GM12878 (cell line): ENCODE measurements around the gene GABBR2. TPM values are rescaled to one million over a fixed set of nuclear protein-coding genes. Genes with fewer than 3 reads are reported as not detected.

ENCODE experiments used
- ATAC-seq: fragments of 200-7000 bp; cut with Tn5 transposase; 3 replicates; pipeline ENCODE4 v1.9.1; 2020; ENCODE audit warnings: mild to moderate bottlenecking, moderate library complexity
- BruUV-seq: library from RNA; stranded (reverse); fragments of 400-500 nt; replicated peaks from 2 replicates; lab custom pipeline; 2021; lab: Mats Ljungman, UMichigan
- CTCF ChIA-PET: fragments of 300-600 bp; sonication (Branson Sonifier 250); formaldehyde crosslinking; extraction: SDS; loops from one replicate; lab custom pipeline; 2021; ENCODE audit warnings: inconsistent platforms; lab: Yijun Ruan, JAX
- POLR2A ChIA-PET: fragments of 350-600 bp; formaldehyde crosslinking; extraction: SDS; loops from one replicate; lab custom pipeline; 2021; ENCODE audit warnings: inconsistent platforms; lab: Charles Lee
- RAD21 ChIA-PET: fragments of 300-600 bp; sonication (Branson Sonifier 250); formaldehyde crosslinking; loops from one replicate; lab custom pipeline; 2023; ENCODE audit warnings: antibody characterized with exemption; ENCODE audit not compliant: unreplicated experiment; lab: Charles Lee
- SMC1A ChIA-PET: fragments of 300-600 bp; sonication (Branson Sonifier 250); formaldehyde crosslinking; loops from one replicate; lab custom pipeline; 2023; ENCODE audit not compliant: unreplicated experiment, uncharacterized antibody; lab: Charles Lee
- DNase-seq: peaks from one replicate; pipeline ENCODE4 v3.0.0-alpha.2; 2011; ENCODE audit warnings: low read depth, low spot score
- FAIRE-seq: peaks from 3 replicates; lab custom pipeline; 2011; peaks lifted over from hg19 to GRCh38; lab: Jason Lieb, UNC
- H2AFZ ChIP-seq: 2 replicates; pipeline ENCODE4 v1.6.0; 2011; ENCODE audit warnings: low read depth, low read length, control low read depth; ENCODE audit not compliant: control insufficient read depth
- H3K27ac ChIP-seq: 2 replicates; pipeline ENCODE4 v1.5.1; 2011; ENCODE audit warnings: control low read depth; ENCODE audit not compliant: control insufficient read depth, insufficient read depth
- H3K27me3 ChIP-seq, 2 experiments: replicated peaks in 1 of 2; 2 replicates each; pipeline versions ENCODE4 v1.6.0 to v1.6.1; 2011; ENCODE audit warnings: low read length in 1 of 2; ENCODE audit not compliant: control insufficient read depth in 2 of 2, insufficient read depth in 2 of 2
- H3K36me3 ChIP-seq, 2 experiments: 2 replicates each; pipeline ENCODE4 v1.5.1; 2011; ENCODE audit warnings: low read length in 1 of 2; ENCODE audit not compliant: control insufficient read depth in 2 of 2, insufficient read depth in 2 of 2
- H3K4me1 ChIP-seq: 2 replicates; pipeline ENCODE4 v1.6.1; 2011; ENCODE audit warnings: mild to moderate bottlenecking, low read length, moderate library complexity, mixed read lengths; ENCODE audit not compliant: control insufficient read depth, insufficient read depth
- H3K4me2 ChIP-seq: 2 replicates; pipeline ENCODE4 v1.6.0; 2011; ENCODE audit warnings: control low read depth; ENCODE audit not compliant: control insufficient read depth, insufficient read depth
- H3K4me3 ChIP-seq: fragments of 200-600 bp; sonication (generic); 2 replicates; pipeline ENCODE4 v1.5.1; 2016
- H3K79me2 ChIP-seq: 2 replicates; pipeline ENCODE4 v1.6.0; 2011; ENCODE audit warnings: low read length; ENCODE audit not compliant: control insufficient read depth, insufficient read depth
- H3K9ac ChIP-seq: 2 replicates; pipeline ENCODE4 v1.8.0; 2011; ENCODE audit warnings: low read length, control low read depth, mixed read lengths; ENCODE audit not compliant: control insufficient read depth, insufficient read depth
- H3K9me3 ChIP-seq: replicated peaks from 3 replicates; pipeline ENCODE4 v1.5.1; 2011; ENCODE audit warnings: mild to moderate bottlenecking, low read length; ENCODE audit not compliant: control insufficient read depth, insufficient read depth
- H4K20me1 ChIP-seq: 2 replicates; pipeline ENCODE4 v1.6.0; 2011; ENCODE audit not compliant: control insufficient read depth, insufficient read depth
- WGBS: methylation state at CpG from one replicate; pipeline ENCODE4 v1.1.6; 2016; ENCODE audit warnings: low lambda C conversion rate; ENCODE audit not compliant: insufficient replicate concordance, insufficient coverage; ENCODE audit errors: missing lambda C conversion rate; 5-methylcytosine and 5-hydroxymethylcytosine counted together
- in situ Hi-C: fragments of 300-500 bp; cut with MboI; formaldehyde crosslinking; loops from 9 replicates; pipeline ENCODE4 v1.14.3; 2018; ENCODE audit warnings: mixed read lengths
- intact Hi-C: fragments of 100-400 bp; cut with micrococcal nuclease; formaldehyde crosslinking; loops from one replicate; pipeline ENCODE4 v1.14.2; 2022; ENCODE audit not compliant: unreplicated experiment
- polyA plus RNA-seq, 11 experiments: library from polyadenylated mRNA; depleted of rRNA in 4 of 11; unstranded in 6 of 11; stranded (reverse) in 5 of 11; fragments of >200 nt; fragmentation: Nextera tagmentation in 4 of 11; fragmentation: Illumina TruSeq in 1 of 11; extraction: Ambion mirVana in 4 of 11; extraction: Trizol in 1 of 11; gene quantifications; 1 replicate in 1 of 11; 2 replicates in 10 of 11; pipeline versions ENCODE4 v1.2.1 to v1.2.3, GENCODE V29; 2011 to 2016; ENCODE audit warnings: inconsistent platforms in 2 of 11, missing spikeins in 2 of 11, low read depth in 1 of 11
- total RNA-seq, 4 experiments: library from RNA; depleted of rRNA in 3 of 4; stranded (reverse); fragments of >200 nt in 3 of 4; fragmentation: Illumina TruSeq in 1 of 4; extraction: Trizol in 1 of 4; gene quantifications; 2 replicates each; pipeline versions ENCODE4 v1.2.1 to v1.2.3, GENCODE V29; 2013 to 2021
- TF ChIP-seq, protein P1 (sequence below): IDR thresholded peaks from 2 replicates; pipeline ENCODE4 v1.6.1; 2011; ENCODE audit warnings: mild to moderate bottlenecking, low read depth, low read length, moderate library complexity; ENCODE audit not compliant: insufficient replicate concordance
- TF ChIP-seq, protein P2 (sequence below): IDR thresholded peaks from 2 replicates; pipeline ENCODE4 v1.6.1; 2012; ENCODE audit warnings: low read length, inconsistent platforms

Gene GABBR2
- total and polyA plus RNA-seq, 10 of the 15 experiments (the other 5 are each of a cell fraction or from before 2014, with no cell fraction given) = 0.02 to 2.2 (median 0.06) TPM; not detected in 2

DNA sequence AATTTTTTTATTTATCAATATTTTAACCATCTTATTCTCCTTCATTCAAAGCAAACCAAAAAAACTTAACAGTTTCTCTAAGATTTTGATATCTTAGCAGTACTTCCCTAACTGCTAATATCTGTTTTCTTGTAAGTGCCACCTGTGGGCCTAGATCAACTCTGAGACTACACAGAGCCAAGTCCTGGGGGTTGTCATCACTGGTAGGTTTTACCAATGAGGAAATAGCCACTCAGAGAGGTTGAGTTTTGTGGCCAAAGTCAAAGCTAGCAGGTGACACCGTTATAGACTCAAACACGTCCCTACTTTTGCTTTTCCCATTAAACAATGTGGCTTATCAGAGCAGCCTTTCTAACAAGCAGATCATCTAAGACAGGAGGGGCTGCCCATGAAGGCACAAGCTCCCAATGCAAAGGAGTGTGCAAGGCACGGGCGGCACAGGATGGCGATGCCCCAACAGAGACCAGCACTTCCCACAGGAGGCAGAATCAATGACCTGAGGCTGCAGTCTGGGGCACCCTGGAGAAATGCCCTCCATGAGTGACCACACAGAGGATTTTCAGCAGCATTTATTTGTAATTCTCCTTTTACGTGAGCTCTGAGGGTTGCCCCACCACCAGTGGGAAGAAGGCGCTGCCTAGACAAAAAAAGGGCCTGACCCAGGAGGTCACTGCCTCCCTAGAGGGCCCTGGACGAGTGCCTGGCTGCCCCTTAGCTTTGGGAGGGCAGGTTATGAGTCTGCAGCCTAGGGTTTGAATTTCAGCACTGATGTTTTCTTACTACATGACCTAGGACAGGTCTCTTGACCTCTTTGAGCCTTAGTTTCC is 460.7 kb downstream of the GABBR2 start (continued):
- TF ChIP-seq, protein P1, sequence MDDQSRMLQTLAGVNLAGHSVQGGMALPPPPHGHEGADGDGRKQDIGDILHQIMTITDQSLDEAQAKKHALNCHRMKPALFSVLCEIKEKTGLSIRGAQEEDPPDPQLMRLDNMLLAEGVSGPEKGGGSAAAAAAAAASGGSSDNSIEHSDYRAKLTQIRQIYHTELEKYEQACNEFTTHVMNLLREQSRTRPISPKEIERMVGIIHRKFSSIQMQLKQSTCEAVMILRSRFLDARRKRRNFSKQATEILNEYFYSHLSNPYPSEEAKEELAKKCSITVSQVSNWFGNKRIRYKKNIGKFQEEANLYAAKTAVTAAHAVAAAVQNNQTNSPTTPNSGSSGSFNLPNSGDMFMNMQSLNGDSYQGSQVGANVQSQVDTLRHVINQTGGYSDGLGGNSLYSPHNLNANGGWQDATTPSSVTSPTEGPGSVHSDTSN = no peak

DNA sequence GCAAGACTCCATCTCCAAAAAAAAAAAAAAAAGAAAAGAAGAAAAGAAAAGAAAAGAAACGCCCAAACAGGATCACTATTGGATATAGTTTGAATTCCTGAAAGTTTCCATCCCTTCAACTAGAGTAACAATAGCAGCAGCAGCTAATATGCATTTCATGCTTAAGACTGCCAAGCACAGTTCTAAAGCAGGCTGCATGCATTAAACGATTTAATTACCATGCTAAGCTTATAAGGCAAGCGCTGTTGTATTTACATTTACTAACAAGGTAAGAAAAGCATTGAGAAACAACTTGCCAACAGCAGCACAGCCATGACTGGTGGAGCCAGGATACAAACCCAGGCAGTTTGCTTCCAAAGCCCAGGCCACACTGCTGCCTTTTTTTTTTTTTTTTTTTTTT is 466.3 kb downstream of the GABBR2 start:
- TF ChIP-seq, protein P2, sequence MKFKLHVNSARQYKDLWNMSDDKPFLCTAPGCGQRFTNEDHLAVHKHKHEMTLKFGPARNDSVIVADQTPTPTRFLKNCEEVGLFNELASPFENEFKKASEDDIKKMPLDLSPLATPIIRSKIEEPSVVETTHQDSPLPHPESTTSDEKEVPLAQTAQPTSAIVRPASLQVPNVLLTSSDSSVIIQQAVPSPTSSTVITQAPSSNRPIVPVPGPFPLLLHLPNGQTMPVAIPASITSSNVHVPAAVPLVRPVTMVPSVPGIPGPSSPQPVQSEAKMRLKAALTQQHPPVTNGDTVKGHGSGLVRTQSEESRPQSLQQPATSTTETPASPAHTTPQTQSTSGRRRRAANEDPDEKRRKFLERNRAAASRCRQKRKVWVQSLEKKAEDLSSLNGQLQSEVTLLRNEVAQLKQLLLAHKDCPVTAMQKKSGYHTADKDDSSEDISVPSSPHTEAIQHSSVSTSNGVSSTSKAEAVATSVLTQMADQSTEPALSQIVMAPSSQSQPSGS = no peak
- TF ChIP-seq, all 136 proteins: peak for 0
- H3K9ac ChIP-seq = no peak overlapping the region
- ChIA-PET CTCF (interaction anchor here (0.9 to 1.0 kb wide), 2 partner anchors 10 to 168 kb away, joined by 3 read pairs; no protein-coding TSS in a partner anchor), POLR2A (no interaction called here), SMC1A (no interaction called here), RAD21 (no interaction called here)
- no peaks in the 10 kb centered on the region for H3K9me3 ChIP-seq
- WGBS = 63% methylated on average over 3 of the region's 3 CpGs
- H3K79me2 ChIP-seq = no peaks in the 10 kb centered on the region
- no peak for ATAC-seq
- no peaks in the 10 kb centered on the region for H3K36me3 ChIP-seq
- no peak for FAIRE-seq
- H3K4me1 ChIP-seq = no peaks in the 10 kb centered on the region
- in situ Hi-C loops (no loop called here), intact Hi-C loops (no loop called here)
- no peaks in the 10 kb centered on the region for H4K20me1 ChIP-seq
- DNase-seq = no peak
- no peak overlapping the region for H2AFZ ChIP-seq
- no peaks in the 10 kb centered on the region for H3K27me3 ChIP-seq
- H3K4me3 ChIP-seq = no peak overlapping the region
- H3K27ac ChIP-seq = no peak overlapping the region
- no peak overlapping the region for H3K4me2 ChIP-seq
- no TSS peak for BruUV-seq
